Loucy (cell line): ENCODE data around the gene KCNIP2.

Experiments
- H2AFZ ChIP-seq: fragments of 200-600 bp; sonication (generic); 2 replicates; pipeline ENCODE4 v1.6.0; 2016; ENCODE audit warnings: antibody characterized with exemption, mild to moderate bottlenecking, low read length, moderate library complexity
- H3F3A ChIP-seq: fragments of 200-600 bp; 2 replicates; pipeline ENCODE4 v1.6.0; 2016; ENCODE audit warnings: antibody characterized with exemption, low read depth, mild to moderate bottlenecking
- H3K27me3 ChIP-seq: fragments of 200-600 bp; sonication (generic); 2 replicates; pipeline ENCODE4 v1.6.1; 2014; ENCODE audit warnings: low read length, mild to moderate bottlenecking; ENCODE audit not compliant: insufficient read depth, poor library complexity, severe bottlenecking
- H3K36me3 ChIP-seq: fragments of 200-600 bp; sonication (generic); 2 replicates; pipeline ENCODE4 v1.6.1; 2016; ENCODE audit warnings: low read length; ENCODE audit not compliant: insufficient read depth
- H3K4me1 ChIP-seq: fragments of 200-600 bp; sonication (generic); 2 replicates; pipeline ENCODE4 v1.5.1; 2014; ENCODE audit warnings: low read length, mild to moderate bottlenecking; ENCODE audit not compliant: insufficient read depth, poor library complexity, severe bottlenecking
- H3K4me2 ChIP-seq: fragments of 200-600 bp; sonication (generic); 2 replicates; pipeline ENCODE4 v1.6.0; 2014; ENCODE audit warnings: antibody characterized with exemption, low read length, low read depth, mild to moderate bottlenecking; ENCODE audit not compliant: poor library complexity, severe bottlenecking
- H3K4me3 ChIP-seq: fragments of 200-600 bp; sonication (generic); 2 replicates; pipeline ENCODE4 v1.5.1; 2014; ENCODE audit warnings: low read length, mild to moderate bottlenecking, mixed read lengths; ENCODE audit not compliant: poor library complexity, severe bottlenecking
- H3K79me2 ChIP-seq: fragments of 200-600 bp; sonication (generic); 2 replicates; pipeline ENCODE4 v1.6.1; 2014; ENCODE audit warnings: low read length; ENCODE audit not compliant: insufficient read depth
- H3K9ac ChIP-seq: fragments of 200-600 bp; sonication (generic); 2 replicates; pipeline ENCODE4 v1.6.0; 2014; ENCODE audit warnings: mild to moderate bottlenecking, low read depth, low read length, moderate library complexity; ENCODE audit not compliant: poor library complexity, severe bottlenecking
- H3K9me2 ChIP-seq: fragments of 200-600 bp; sonication (generic); replicated peaks from 2 replicates; pipeline ENCODE4 v1.6.1; 2016; ENCODE audit warnings: low read depth, low read length, mixed read lengths
- H3K9me3 ChIP-seq: fragments of 200-600 bp; sonication (generic); 2 replicates; pipeline ENCODE4 v1.6.1; 2014; ENCODE audit warnings: mild to moderate bottlenecking, antibody characterized with exemption, low read length, low read depth; ENCODE audit not compliant: insufficient read depth
- H4K20me1 ChIP-seq: fragments of 200-600 bp; sonication (generic); 2 replicates; pipeline ENCODE4 v1.6.0; 2014; ENCODE audit warnings: antibody characterized with exemption, low read length, mild to moderate bottlenecking; ENCODE audit not compliant: insufficient read depth, poor library complexity, severe bottlenecking
- CTCF ChIP-seq: fragments of 200-600 bp; sonication (generic); conservative IDR thresholded peaks from 2 replicates; pipeline ENCODE4 v1.5.1; 2014; ENCODE audit warnings: mild to moderate bottlenecking, antibody characterized with exemption, low read length
- EZH2phosphoT487 ChIP-seq: fragments of 200-600 bp; IDR thresholded peaks from 2 replicates; pipeline ENCODE4 v1.6.1; 2018; ENCODE audit warnings: antibody characterized with exemption, mild to moderate bottlenecking, moderate library complexity, borderline replicate concordance

KCNIP2 gene

GRCh38 chr10:101843032-101844021 lies at the start of gene KCNIP2:
Gene KCNIP2, minus strand, starts transcription at chr10:101843800. Its CDS starts 232 bp downstream, at chr10:101843568.
- Histone ChIP-seq H3K4me1 (peaks cover 5% of the 10 kb centered on the region), H3K4me3 (no peak within 1 kb of the TSS), H3K9me2 (no peaks in the 10 kb centered on the region), H4K20me1 (no peaks in the 10 kb centered on the region), H3F3A (no peaks in the 10 kb centered on the region), H3K9me3 (no peaks in the 10 kb centered on the region), H3K27me3 (no peaks in the 10 kb centered on the region), H2AFZ (no peak within 1 kb of the TSS), H3K4me2 (no peak within 1 kb of the TSS), H3K79me2 (no peaks in the 10 kb centered on the region), H3K36me3 (peaks cover 18% of the 10 kb centered on the region; the same call in 1 of the 2 replicates), H3K9ac (no peak within 1 kb of the TSS)
- no peak for TF ChIP-seq EZH2phosphoT487
- TF ChIP-seq CTCF = peak; percentile 26

GRCh38 chr10:101892782-101893391 lies 49.3 kb upstream of the KCNIP2 start:
- H3K4me3 ChIP-seq = no peak overlapping the region
- peaks cover 5% of the 10 kb centered on the region; the same call in 1 of the 2 replicates for H3K36me3 ChIP-seq
- TF ChIP-seq CTCF = no peak
- no peak for TF ChIP-seq EZH2phosphoT487
- no peak overlapping the region for H3K4me2 ChIP-seq
- no peaks in the 10 kb centered on the region for H3K79me2 ChIP-seq
- H3K27me3 ChIP-seq = no peaks in the 10 kb centered on the region
- H3K9me2 ChIP-seq = no peaks in the 10 kb centered on the region
- H2AFZ ChIP-seq = no peak overlapping the region
- peaks cover 3% of the 10 kb centered on the region for H3K4me1 ChIP-seq
- no peaks in the 10 kb centered on the region for H3K9me3 ChIP-seq
- no peaks in the 10 kb centered on the region for H4K20me1 ChIP-seq
- H3K9ac ChIP-seq = no peak overlapping the region
- H3F3A ChIP-seq = no peaks in the 10 kb centered on the region

DNA sequence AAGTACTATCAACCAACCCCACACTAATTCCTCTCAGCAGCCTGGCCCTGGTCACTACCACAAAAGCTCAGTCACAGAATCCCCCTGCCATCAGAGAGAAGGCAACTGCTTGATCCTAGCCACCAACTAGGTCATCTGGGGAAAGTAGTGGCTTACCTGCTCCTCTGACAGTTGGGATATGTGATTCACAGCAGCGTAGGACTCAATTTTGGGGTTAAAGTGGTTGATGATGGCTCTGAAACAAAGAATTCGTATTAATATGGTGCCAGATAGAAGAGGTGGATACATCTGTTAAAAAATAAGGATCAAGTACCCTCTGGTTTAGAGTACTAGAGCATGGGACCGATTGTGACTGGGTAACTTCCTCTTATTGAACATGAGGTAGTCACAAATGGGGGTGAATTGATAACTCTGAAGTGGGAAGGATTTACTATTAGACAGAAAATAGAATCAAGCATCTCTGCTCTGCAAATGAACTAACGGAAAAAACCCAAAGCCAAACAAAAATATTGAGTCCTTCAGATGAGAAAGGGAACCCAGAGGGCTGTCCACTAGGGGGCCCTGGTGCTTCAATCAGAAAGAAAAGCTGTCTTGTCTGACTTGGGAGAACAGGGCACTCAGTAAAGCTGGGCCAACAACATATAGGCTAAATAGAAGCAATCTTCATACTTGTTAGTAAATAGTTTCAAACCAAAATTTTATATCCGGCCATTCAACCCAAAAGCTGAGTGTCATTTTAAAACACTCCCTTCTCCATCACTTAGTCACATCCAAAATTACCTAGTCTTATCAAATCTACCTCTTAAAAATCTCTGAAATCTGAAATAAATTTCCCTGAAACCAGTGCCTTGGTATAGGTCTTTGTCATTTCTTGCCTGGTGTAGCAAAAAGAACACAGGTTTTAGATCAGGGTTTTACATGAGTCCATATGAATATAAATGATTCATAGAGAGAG lies 45.9 kb upstream of the KCNIP2 start:
- H3K27me3 ChIP-seq = no peaks in the 10 kb centered on the region
- H3K36me3 ChIP-seq = peaks cover 10% of the 10 kb centered on the region; the same call in 1 of the 2 replicates
- H3F3A ChIP-seq = no peaks in the 10 kb centered on the region
- no peaks in the 10 kb centered on the region for H4K20me1 ChIP-seq
- no peaks in the 10 kb centered on the region for H3K9me3 ChIP-seq
- H3K4me2 ChIP-seq = no peak overlapping the region
- no peaks in the 10 kb centered on the region for H3K79me2 ChIP-seq
- no peak overlapping the region for H3K9ac ChIP-seq
- peak; percentile 92 for TF ChIP-seq CTCF
- TF ChIP-seq EZH2phosphoT487 = no peak
- no peak overlapping the region for H3K4me3 ChIP-seq
- H3K9me2 ChIP-seq = no peaks in the 10 kb centered on the region
- H3K4me1 ChIP-seq = no peaks in the 10 kb centered on the region
- H2AFZ ChIP-seq = no peak overlapping the region
